ACHN (cell line): Measurements from ENCODE around the gene PTPRD.
A peak's percentile ranks its signal among the peaks of the same experiment; 100 is the strongest.

Source experiments
- DNase-seq: peaks from one replicate; pipeline ENCODE4 v3.0.0-alpha.2; 2015
- in situ Hi-C: cut with HindIII; loops from 2 replicates; pipeline ENCODE4 v1.10.0; 2017; ENCODE audit warnings: low sequenced_read_pairs, low pct_ligation_motif_present, low pct_unique_long_range_greater_than_20kb

The PTPRD gene

GRCh38 chr9:8806150-8806549 lies 1806.7 kb downstream of the PTPRD start:
- no peak for DNase-seq

GRCh38 chr9:8804613-8805012 lies 1808.2 kb downstream of the PTPRD start:
- no peak for DNase-seq
- in situ Hi-C loops: no loop called here

More at GRCh38 chr9:8806150-8806549, 1806.7 kb downstream of the PTPRD start:
- in situ Hi-C loops: no loop called here

- no peak for DNase-seq
Measured at GRCh38 chr9:8802242-8802641, 1810.6 kb downstream of the PTPRD start.

GRCh38 chr9:8800196-8800595 lies 1812.6 kb downstream of the PTPRD start:
- in situ Hi-C loops: no loop called here
- no peak for DNase-seq

More at GRCh38 chr9:8802242-8802641, 1810.6 kb downstream of the PTPRD start:
- in situ Hi-C loops: no loop called here

GRCh38 chr9:8799615-8800014 lies 1813.2 kb downstream of the PTPRD start:
- in situ Hi-C loops: no loop called here
- no peak for DNase-seq

GRCh38 chr9:8799206-8799605 lies 1813.6 kb downstream of the PTPRD start:
- in situ Hi-C loops: no loop called here

GRCh38 chr9:8784838-8785237 lies 1828.0 kb downstream of the PTPRD start:
- in situ Hi-C loops: no loop called here
- DNase-seq: no peak

More at GRCh38 chr9:8799206-8799605, 1813.6 kb downstream of the PTPRD start:
- no peak for DNase-seq

- no peak for DNase-seq
- in situ Hi-C loops: no loop called here
Measured at GRCh38 chr9:8783941-8784340, 1828.9 kb downstream of the PTPRD start.

GRCh38 chr9:8782237-8782636 lies 1830.6 kb downstream of the PTPRD start:
- in situ Hi-C loops: no loop called here
- DNase-seq: no peak

GRCh38 chr9:8781458-8781857 lies 1831.3 kb downstream of the PTPRD start:
- in situ Hi-C loops: no loop called here
- DNase-seq: no peak

- in situ Hi-C loops: no loop called here
- no peak for DNase-seq
Measured at GRCh38 chr9:8780386-8780785, 1832.4 kb downstream of the PTPRD start.

- no peak for DNase-seq
- in situ Hi-C loops: no loop called here
Measured at GRCh38 chr9:8779478-8779877, 1833.3 kb downstream of the PTPRD start.

- in situ Hi-C loops: no loop called here
- DNase-seq: no peak
Measured at GRCh38 chr9:8778356-8778755, 1834.4 kb downstream of the PTPRD start.

GRCh38 chr9:8772302-8772701 lies 1840.5 kb downstream of the PTPRD start:
- DNase-seq: no peak
- in situ Hi-C loops: no loop called here

GRCh38 chr9:8769153-8769552 lies 1843.6 kb downstream of the PTPRD start:
- in situ Hi-C loops: no loop called here
- no peak for DNase-seq

- in situ Hi-C loops: no loop called here
- no peak for DNase-seq
Measured at GRCh38 chr9:8766096-8766495, 1846.7 kb downstream of the PTPRD start.

GRCh38 chr9:8764051-8764450 lies 1848.8 kb downstream of the PTPRD start:
- in situ Hi-C loops: no loop called here

GRCh38 chr9:8762479-8763085 lies 1850.2 kb downstream of the PTPRD start:
- in situ Hi-C loops: no loop called here
- peak; percentile 49 for DNase-seq

More at GRCh38 chr9:8764051-8764450, 1848.8 kb downstream of the PTPRD start:
- no peak for DNase-seq

- in situ Hi-C loops: no loop called here
- DNase-seq: no peak
Measured at GRCh38 chr9:8760000-8760767, 1852.6 kb downstream of the PTPRD start.

GRCh38 chr9:8757881-8758280 lies 1854.9 kb downstream of the PTPRD start:
- no peak for DNase-seq
- in situ Hi-C loops: no loop called here
